Measurements from ENCODE around the gene TLL1.

TLL1 gene

DNA sequence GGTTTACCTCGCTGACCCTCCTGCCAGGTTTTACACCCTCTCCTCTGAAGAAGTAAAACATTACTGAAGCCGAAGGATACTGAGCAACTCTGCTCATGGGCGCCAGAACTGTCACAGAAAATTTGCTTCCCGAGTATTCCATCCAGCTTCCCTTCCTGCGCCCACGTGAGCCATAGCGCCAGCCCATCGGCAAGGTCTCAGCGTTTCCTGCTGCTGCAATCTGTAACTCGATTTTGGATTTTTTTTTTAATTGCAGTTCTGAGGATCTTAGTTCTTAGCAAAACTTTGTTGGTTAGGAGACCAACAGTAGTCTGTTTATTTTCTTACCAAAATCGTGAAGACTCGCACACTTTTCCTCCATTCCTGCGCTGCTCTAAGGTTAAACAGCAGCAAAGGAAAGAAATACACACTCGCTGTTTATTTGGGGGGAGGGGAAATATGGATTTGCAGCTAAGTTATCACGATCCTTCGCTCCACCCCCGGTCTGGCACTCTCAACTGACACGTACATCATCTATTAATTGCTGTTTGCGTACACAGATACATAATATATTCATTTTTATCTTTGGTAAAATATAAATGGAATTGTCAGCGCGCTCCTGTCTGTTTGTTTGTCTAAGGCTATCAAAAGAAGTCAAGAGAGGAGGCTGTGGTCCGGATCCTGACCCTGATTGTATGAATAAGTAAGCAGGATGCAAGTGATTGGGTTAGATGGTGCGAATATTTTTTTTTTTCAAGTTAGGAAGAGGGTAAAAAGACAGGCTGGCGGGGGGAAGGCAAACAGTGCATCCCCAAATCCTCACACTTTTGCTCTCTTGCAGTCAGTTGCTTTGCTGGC is at the start of gene TLL1:
Gene TLL1 (plus strand): TSS at position 777 of the 837 bp plus-strand sequence. CDS start 668 bp downstream, outside the sequence.
- H3K4me3 ChIP-seq (ENCODE audit: control insufficient read depth, low read depth, low read length) = peak within 1 kb of the TSS; percentile 48
- TF ChIP-seq, protein P1, sequence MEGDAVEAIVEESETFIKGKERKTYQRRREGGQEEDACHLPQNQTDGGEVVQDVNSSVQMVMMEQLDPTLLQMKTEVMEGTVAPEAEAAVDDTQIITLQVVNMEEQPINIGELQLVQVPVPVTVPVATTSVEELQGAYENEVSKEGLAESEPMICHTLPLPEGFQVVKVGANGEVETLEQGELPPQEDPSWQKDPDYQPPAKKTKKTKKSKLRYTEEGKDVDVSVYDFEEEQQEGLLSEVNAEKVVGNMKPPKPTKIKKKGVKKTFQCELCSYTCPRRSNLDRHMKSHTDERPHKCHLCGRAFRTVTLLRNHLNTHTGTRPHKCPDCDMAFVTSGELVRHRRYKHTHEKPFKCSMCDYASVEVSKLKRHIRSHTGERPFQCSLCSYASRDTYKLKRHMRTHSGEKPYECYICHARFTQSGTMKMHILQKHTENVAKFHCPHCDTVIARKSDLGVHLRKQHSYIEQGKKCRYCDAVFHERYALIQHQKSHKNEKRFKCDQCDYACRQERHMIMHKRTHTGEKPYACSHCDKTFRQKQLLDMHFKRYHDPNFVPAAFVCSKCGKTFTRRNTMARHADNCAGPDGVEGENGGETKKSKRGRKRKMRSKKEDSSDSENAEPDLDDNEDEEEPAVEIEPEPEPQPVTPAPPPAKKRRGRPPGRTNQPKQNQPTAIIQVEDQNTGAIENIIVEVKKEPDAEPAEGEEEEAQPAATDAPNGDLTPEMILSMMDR (conservative IDR thresholded peaks at IDR 0.05; ENCODE audit: control insufficient read depth, insufficient read depth, low read depth, low read length) = no peak
- DNase-seq (ENCODE audit: low read depth) = peak; percentile 31

DNA sequence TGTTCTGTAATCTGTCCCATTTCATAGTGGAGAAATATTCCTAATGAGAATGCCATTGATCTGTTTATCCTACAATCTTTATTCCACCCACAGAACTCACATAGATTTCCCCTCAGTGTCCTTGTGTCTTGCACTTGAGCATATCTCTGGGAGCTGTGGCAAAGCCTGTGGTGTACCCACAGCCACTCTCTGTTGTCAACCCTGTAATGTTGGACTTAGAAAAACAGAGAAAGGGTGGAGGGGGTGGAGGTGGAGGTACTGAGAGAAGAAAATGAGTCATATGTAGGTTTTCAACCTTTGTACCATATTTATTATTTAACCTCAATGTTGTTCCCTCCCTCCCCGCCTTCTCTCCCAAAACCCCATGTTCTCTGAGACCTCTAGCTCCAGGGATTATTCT is 46.9 kb upstream of the TLL1 start:
- TF ChIP-seq, protein P1 (conservative IDR thresholded peaks at IDR 0.05; ENCODE audit: control insufficient read depth, insufficient read depth, low read depth, low read length) = no peak
- H3K4me3 ChIP-seq (ENCODE audit: control insufficient read depth, low read depth, low read length) = no peak overlapping the region
- no peak for DNase-seq (ENCODE audit: low read depth)

DNA sequence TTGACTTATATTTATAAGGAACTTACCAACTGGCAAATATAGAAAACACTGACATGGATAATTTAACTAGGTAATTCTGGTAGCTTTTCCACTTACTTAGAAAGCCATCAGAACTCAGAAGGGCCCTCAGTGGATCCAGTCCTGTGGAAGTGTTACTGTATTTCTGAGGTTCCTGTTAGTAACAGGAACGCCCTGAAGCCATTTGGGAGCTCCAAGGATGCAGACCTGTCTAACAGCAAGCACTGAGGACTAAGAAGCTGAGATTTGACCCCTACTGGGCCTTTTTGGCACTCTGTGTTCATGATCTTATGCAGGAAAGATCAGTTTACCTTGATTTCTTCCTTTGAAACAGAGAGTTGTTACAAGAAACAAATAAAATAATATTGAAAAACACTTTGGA is 46.0 kb upstream of the TLL1 start:
- no peak overlapping the region for H3K4me3 ChIP-seq (ENCODE audit: control insufficient read depth, low read depth, low read length)
- TF ChIP-seq, protein P1 (conservative IDR thresholded peaks at IDR 0.05; ENCODE audit: control insufficient read depth, insufficient read depth, low read depth, low read length) = no peak
- DNase-seq (ENCODE audit: low read depth) = no peak

DNA sequence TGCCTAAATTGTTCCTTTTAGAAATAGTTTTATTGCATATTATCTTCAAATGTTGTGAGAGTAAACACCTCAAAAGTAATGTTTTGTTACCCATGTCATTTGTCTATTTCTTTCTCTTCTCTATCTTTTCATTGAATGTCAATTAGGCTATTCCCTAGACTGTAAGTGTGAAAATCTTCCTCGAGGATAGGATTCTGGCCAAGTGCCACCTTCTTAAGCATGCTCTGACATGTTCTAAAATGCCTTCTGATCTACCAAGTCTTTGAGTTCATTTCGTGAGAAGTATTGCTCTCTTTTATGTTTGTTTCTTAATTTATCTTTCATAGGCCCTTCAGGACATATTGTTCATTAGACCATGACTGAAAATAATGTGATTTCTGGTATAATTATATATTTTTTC is 44.1 kb upstream of the TLL1 start:
- DNase-seq (ENCODE audit: low read depth) = no peak
- TF ChIP-seq, protein P1 (conservative IDR thresholded peaks at IDR 0.05; ENCODE audit: control insufficient read depth, insufficient read depth, low read depth, low read length) = no peak
- H3K4me3 ChIP-seq (ENCODE audit: control insufficient read depth, low read depth, low read length) = no peak overlapping the region

DNA sequence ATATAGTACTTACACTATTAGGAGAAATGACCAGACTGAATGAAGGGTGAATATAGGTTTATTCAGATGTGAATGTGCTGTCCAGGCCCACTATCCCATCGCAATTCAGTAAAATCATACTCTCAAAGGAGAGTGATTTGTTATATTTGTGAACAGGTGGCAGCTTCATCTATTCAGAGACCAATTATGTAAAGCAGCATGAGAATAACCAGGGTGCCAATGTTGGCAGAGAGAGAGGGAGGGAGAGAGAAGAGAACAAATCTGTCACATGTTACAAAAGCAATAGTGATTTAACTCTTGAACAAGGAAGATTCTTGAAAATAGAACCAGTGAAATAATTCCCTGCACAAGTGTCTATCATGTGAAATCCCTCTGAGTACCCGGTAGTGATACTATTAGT is 38.9 kb upstream of the TLL1 start:
- no peak overlapping the region for H3K4me3 ChIP-seq (ENCODE audit: control insufficient read depth, low read depth, low read length)
- no peak for DNase-seq (ENCODE audit: low read depth)
- TF ChIP-seq, protein P1 (conservative IDR thresholded peaks at IDR 0.05; ENCODE audit: control insufficient read depth, insufficient read depth, low read depth, low read length) = no peak

DNA sequence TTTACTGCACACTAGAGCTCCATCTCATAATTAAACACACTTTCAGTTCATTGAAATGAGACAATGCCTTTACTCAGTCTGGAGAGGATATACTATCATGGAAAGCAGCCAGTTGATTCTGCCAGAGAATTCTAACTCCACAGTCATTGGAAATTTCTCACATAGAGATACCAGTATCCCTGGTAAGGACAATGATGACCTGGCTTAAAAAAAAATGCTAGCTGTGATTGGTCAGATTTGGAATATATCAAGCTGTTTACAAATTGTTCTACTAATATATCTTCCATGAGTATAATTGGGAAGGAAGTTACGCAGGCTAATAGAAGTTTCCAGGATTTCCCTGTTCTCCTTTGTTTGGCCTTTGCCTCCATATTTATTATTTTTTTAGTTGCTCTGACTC is 34.5 kb upstream of the TLL1 start:
- DNase-seq (ENCODE audit: low read depth) = no peak
- TF ChIP-seq, protein P1 (conservative IDR thresholded peaks at IDR 0.05; ENCODE audit: control insufficient read depth, insufficient read depth, low read depth, low read length) = no peak
- H3K4me3 ChIP-seq (ENCODE audit: control insufficient read depth, low read depth, low read length) = no peak overlapping the region

Measured in fibroblast of mammary gland (primary cell).